ENCODE results near the gene SENP1. TPM values are rescaled to one million over a fixed set of nuclear protein-coding genes. Genes with fewer than 3 reads are reported as not detected.

The SENP1 gene
- total RNA-seq, 4 donors from 2014 or later, result 20.6 to 58.8 (median 24.5) TPM

DNA sequence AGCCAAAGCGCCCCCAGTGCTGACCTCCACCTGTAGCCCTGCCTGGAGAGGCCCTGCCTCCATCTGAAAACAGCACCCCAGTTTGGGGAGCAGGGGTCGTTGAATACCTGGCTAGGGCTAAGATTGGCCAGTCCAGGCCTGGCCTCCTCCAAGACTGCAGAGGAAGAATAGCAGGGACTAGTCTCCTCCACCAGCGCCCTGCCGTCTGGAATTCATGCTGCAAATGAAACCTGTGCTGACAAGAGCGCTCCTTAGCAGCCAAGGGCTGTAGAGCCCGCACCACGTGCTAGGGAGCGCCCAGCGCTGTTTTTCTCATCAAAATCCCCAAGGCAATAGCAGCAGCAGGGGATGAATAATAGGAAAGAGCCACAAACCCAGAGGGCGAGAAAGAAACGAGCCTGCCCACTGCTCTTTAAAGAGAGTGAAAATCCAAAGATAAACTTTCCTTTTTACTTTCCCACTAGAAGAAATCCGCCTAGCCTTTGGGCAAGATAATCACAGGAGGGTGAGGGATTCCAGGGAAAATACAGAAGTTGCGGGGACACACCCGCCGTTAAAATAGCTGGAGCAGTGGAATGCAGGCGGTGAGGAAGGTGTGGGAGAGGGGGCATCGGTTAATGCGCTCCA is 104.9 kb downstream of the SENP1 start:
- peaks cover 22% of the 10 kb centered on the region for H3K27me3 ChIP-seq
- peak; percentile 24 to 25 for DNase-seq
- no peaks in the 10 kb centered on the region for H3K36me3 ChIP-seq
- WGBS, 2 donors, result 10 to 12% methylated on average over 17 to 18 of the region's 18 CpGs
- H3K4me1 ChIP-seq, result peaks cover 39 to 45% of the 10 kb centered on the region in 2 donors
- no peak overlapping the region for H3K27ac ChIP-seq
- TF ChIP-seq POLR2A (IDR thresholded peaks at IDR 0.05), result no peak
- TF ChIP-seq, protein P1, sequence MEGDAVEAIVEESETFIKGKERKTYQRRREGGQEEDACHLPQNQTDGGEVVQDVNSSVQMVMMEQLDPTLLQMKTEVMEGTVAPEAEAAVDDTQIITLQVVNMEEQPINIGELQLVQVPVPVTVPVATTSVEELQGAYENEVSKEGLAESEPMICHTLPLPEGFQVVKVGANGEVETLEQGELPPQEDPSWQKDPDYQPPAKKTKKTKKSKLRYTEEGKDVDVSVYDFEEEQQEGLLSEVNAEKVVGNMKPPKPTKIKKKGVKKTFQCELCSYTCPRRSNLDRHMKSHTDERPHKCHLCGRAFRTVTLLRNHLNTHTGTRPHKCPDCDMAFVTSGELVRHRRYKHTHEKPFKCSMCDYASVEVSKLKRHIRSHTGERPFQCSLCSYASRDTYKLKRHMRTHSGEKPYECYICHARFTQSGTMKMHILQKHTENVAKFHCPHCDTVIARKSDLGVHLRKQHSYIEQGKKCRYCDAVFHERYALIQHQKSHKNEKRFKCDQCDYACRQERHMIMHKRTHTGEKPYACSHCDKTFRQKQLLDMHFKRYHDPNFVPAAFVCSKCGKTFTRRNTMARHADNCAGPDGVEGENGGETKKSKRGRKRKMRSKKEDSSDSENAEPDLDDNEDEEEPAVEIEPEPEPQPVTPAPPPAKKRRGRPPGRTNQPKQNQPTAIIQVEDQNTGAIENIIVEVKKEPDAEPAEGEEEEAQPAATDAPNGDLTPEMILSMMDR (IDR thresholded peaks at IDR 0.05), result no peak
- H3K9me3 ChIP-seq, result no peaks in the 10 kb centered on the region
- peak overlapping the region in 2 of 3 donors; percentile 1 to 33 for H3K4me3 ChIP-seq (replicated peaks in 1 of 3)
- intact Hi-C loops (cut with DNase I), result no loop called here

DNA sequence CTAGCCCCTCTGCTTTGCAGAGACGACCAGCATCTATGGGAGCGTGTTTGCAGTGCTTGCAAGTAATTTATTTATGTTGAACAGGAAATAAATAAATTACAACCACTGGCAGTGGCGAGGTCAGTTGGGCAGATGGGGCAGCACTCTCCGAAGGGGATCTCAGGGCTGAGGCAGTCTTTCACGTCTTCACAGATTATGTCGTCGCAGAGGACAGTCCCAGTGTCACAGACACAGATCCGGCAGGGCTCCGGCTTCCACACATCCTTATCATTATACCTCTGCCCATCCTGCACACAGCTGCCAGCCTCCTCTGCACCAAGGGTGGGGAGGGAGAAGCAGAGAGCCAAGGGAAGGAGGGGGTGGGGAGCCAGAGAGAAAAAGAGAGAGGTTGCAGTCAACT is 106.1 kb downstream of the SENP1 start:
- peaks cover 39 to 41% of the 10 kb centered on the region in 2 donors for H3K4me1 ChIP-seq
- 78 to 83% methylated on average over 9 of the region's 9 CpGs for WGBS, 2 donors
- no peaks in the 10 kb centered on the region for H3K9me3 ChIP-seq
- no peaks in the 10 kb centered on the region for H3K36me3 ChIP-seq
- H3K27ac ChIP-seq, result no peak overlapping the region
- no peak overlapping the region for H3K4me3 ChIP-seq (replicated peaks in 1 of 3)
- no peak for DNase-seq
- intact Hi-C loops (cut with DNase I), result no loop called here
- peaks cover 22% of the 10 kb centered on the region for H3K27me3 ChIP-seq
- TF ChIP-seq, protein P1 (IDR thresholded peaks at IDR 0.05), result no peak
- TF ChIP-seq POLR2A (IDR thresholded peaks at IDR 0.05), result no peak

DNA sequence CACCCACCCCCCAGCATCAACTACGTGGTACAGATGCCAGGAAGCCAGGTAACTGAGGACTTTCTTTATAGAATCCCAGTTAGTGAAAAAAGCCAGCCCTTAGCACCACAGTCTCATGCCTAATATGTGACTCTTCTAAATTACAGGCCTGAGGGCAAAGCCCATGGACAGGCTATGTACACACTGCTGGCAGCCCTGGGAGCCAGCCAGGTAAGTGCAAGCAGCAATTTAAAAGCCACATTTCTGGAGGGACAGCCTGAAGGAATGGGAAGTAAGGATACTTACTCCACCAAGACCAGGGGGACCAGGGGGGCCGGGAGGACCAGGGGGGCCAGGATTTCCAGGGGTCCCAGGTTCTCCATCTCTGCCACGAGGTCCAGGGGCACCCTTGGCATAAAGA is 108.6 kb downstream of the SENP1 start:
- Histone ChIP-seq H3K9me3 (no peaks in the 10 kb centered on the region), H3K27ac (no peak overlapping the region), H3K36me3 (no peaks in the 10 kb centered on the region), H3K27me3 (peaks cover under 1% of the 10 kb centered on the region), H3K4me1 (peaks cover 15 to 16% of the 10 kb centered on the region in 2 donors), H3K4me3 (replicated peaks in 1 of 3) (no peak overlapping the region)
- TF ChIP-seq, protein P1 (IDR thresholded peaks at IDR 0.05), result no peak
- TF ChIP-seq POLR2A (IDR thresholded peaks at IDR 0.05), result no peak
- WGBS, 2 donors, result 74 to 83% methylated on average over 3 of the region's 3 CpGs
- intact Hi-C loops (cut with DNase I), result no loop called here
- peak in 1 of 2 donors; percentile 9 for DNase-seq

DNA sequence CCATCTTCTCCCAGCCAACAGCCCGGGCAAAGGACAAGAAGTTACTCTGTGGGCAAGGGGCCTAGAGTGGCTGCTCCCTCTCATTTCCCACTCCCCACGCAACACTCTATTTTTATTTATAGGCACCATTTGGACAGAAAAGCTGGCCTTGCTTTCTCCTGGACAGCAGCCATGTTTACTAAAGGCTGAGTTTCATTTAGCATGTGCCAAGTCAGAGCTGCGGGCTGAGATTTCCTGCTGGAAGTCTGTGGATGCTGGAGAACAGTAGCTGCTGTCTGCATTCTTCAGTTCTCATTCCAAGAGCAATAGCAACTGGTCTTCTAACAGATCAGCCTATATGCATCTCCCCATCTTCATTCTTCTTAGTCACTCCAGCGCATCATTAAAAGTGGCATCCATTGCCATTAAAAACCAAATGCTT is 109.9 kb downstream of the SENP1 start:
- no peak overlapping the region for H3K27ac ChIP-seq
- no peak overlapping the region for H3K4me3 ChIP-seq (replicated peaks in 1 of 3)
- no peak for DNase-seq
- 36 to 53% methylated on average over 4 of the region's 4 CpGs for WGBS, 2 donors
- intact Hi-C loops (cut with DNase I), result no loop called here
- no peaks in the 10 kb centered on the region for H3K27me3 ChIP-seq
- H3K9me3 ChIP-seq, result no peaks in the 10 kb centered on the region
- H3K4me1 ChIP-seq, result peaks cover 3% of the 10 kb centered on the region in 2 donors
- TF ChIP-seq, protein P1 (IDR thresholded peaks at IDR 0.05), result no peak
- TF ChIP-seq POLR2A (IDR thresholded peaks at IDR 0.05), result no peak
- H3K36me3 ChIP-seq, result no peaks in the 10 kb centered on the region

DNA sequence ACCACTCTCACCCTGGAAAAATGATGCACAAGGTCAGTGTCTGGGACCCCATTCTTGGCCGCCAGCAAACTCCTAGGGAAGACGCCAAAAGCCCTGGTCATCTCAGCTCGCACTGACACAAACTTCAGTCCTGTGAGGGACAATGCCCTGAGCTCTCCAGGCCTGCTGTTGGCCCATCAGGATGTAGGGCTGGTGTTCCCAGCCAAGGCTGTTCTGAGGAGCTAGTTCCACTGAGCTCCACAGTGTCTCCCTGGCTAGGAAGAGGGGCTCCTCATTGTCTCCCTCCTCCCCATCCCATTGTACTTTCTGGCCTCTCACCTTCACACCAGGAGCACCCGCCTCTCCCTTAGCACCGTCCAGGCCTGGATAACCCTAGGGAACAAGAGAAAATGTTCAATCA is 112.4 kb downstream of the SENP1 start:
- TF ChIP-seq, protein P1 (IDR thresholded peaks at IDR 0.05), result no peak
- no peak for TF ChIP-seq POLR2A (IDR thresholded peaks at IDR 0.05)
- no peaks in the 10 kb centered on the region for H3K27me3 ChIP-seq
- 97 to 98% methylated on average over 2 to 5 of the region's 5 CpGs for WGBS, 2 donors
- no peak for DNase-seq
- H3K36me3 ChIP-seq, result no peaks in the 10 kb centered on the region
- no peaks in the 10 kb centered on the region for H3K9me3 ChIP-seq
- H3K4me1 ChIP-seq, result no peaks in the 10 kb centered on the region
- H3K4me3 ChIP-seq (replicated peaks in 1 of 3), result no peak overlapping the region
- intact Hi-C loops (cut with DNase I), result no loop called here
- no peak overlapping the region for H3K27ac ChIP-seq

Small RNAs within 50 kb of the gene (microRNA-seq; reads per million reads assigned to microRNA genes)
- gene MIR6505, result 1.5 reads per million

Small RNAs within 50 kb of the gene (small RNA-seq; reads per million reads assigned to genes)
- gene MIR6505, result not detected
- gene RNU6-1203P, result not detected

Other genes starting within 250 kb of the SENP1 start
- 1 to 10 TPM; 3.5 to 5.2 (median 3.9) TPM for gene VDR, start 201.1 kb downstream of the SENP1 start, total RNA-seq
- gene TMEM106C, start 142.5 kb downstream of the SENP1 start, total RNA-seq, result 100 to 1,000 TPM in 1 of 4 donors, 10 to 100 TPM in 3; 52.9 to 112 (median 79.1) TPM
- not detected for gene COL2A1, start 101.6 kb downstream of the SENP1 start, total RNA-seq
- 10 to 100 TPM; 36.1 to 66.7 (median 49.2) TPM for gene PFKM, start 13.3 kb upstream of the SENP1 start, total RNA-seq
- 10 to 100 TPM; 28.9 to 70.6 (median 33.4) TPM for gene ASB8, start 51.4 kb upstream of the SENP1 start, total RNA-seq
- under 1 TPM in 2 of 4 donors, not detected in 2; 0.44 to 0.54 TPM for gene CCDC184, start 77.6 kb upstream of the SENP1 start, total RNA-seq
- not detected for gene OR10AD1, start 97.2 kb upstream of the SENP1 start, total RNA-seq
- gene ZNF641, start 244.8 kb upstream of the SENP1 start, total RNA-seq, result 100 to 1,000 TPM in 1 of 4 donors, 10 to 100 TPM in 3; 19.1 to 119 (median 29.9) TPM